Trophoblast cell (in vitro differentiated cells and primary cell): ENCODE data around the gene SLC39A5. TPM values are rescaled to one million over a fixed set of nuclear protein-coding genes. Genes with fewer than 3 reads are reported as not detected.

ENCODE experiments used
- DNase-seq, 2 donors: peaks; one replicate each; pipeline ENCODE4 v3.0.0-alpha.2; 2016
- H2AFZ ChIP-seq: 2 replicates; pipeline ENCODE4 v1.6.1; 2013; ENCODE audit warnings: low read length, moderate library complexity, mild to moderate bottlenecking; ENCODE audit not compliant: insufficient read depth, poor library complexity
- H2AK5ac ChIP-seq: 2 replicates; pipeline ENCODE4 v1.6.1; 2013; ENCODE audit warnings: mild to moderate bottlenecking, low read length
- H2BK120ac ChIP-seq: 2 replicates; pipeline ENCODE4 v1.6.1; 2013; ENCODE audit warnings: low read length, mild to moderate bottlenecking, moderate library complexity; ENCODE audit not compliant: insufficient read depth, poor library complexity
- H2BK12ac ChIP-seq: 2 replicates; pipeline ENCODE4 v1.6.1; 2013; ENCODE audit warnings: mild to moderate bottlenecking, low read length, moderate library complexity
- H2BK5ac ChIP-seq: 2 replicates; pipeline ENCODE4 v1.6.1; 2013; ENCODE audit warnings: low read length, low read depth, moderate library complexity, mild to moderate bottlenecking; ENCODE audit not compliant: poor library complexity
- H3K14ac ChIP-seq: 2 replicates; pipeline ENCODE4 v1.6.1; 2013; ENCODE audit warnings: mild to moderate bottlenecking, low read length
- H3K18ac ChIP-seq: 2 replicates; pipeline ENCODE4 v1.6.1; 2013; ENCODE audit warnings: mild to moderate bottlenecking, low read length
- H3K23ac ChIP-seq: 2 replicates; pipeline ENCODE4 v1.6.1; 2013; ENCODE audit warnings: low read length
- H3K27ac ChIP-seq: 2 replicates; pipeline ENCODE4 v1.5.1; 2013; ENCODE audit warnings: low read depth, mild to moderate bottlenecking, inconsistent platforms, low read length, moderate library complexity
- H3K27me3 ChIP-seq: 2 replicates; pipeline ENCODE4 v1.6.1; 2013; ENCODE audit warnings: inconsistent platforms, mild to moderate bottlenecking, low read length, moderate library complexity; ENCODE audit not compliant: insufficient read depth
- H3K36me3 ChIP-seq, 2 experiments: 1 replicate in 1 of 2; 2 replicates in 1 of 2; pipeline ENCODE4 v1.6.1; 2013; ENCODE audit warnings: low read length in 2 of 2, mild to moderate bottlenecking in 2 of 2, moderate library complexity in 1 of 2; ENCODE audit not compliant: insufficient read depth in 2 of 2, control insufficient read depth in 1 of 2
- H3K4ac ChIP-seq: 2 replicates; pipeline ENCODE4 v1.6.1; 2013; ENCODE audit warnings: low read depth, mild to moderate bottlenecking, low read length, moderate library complexity
- H3K4me1 ChIP-seq, 2 experiments: 1 replicate in 1 of 2; 2 replicates in 1 of 2; pipeline ENCODE4 v1.6.1; 2013; ENCODE audit warnings: low read length in 2 of 2, mild to moderate bottlenecking in 2 of 2, moderate library complexity in 1 of 2; ENCODE audit not compliant: insufficient read depth in 2 of 2, control insufficient read depth in 1 of 2
- H3K4me2 ChIP-seq: 2 replicates; pipeline ENCODE4 v1.6.1; 2013; ENCODE audit warnings: inconsistent platforms, mild to moderate bottlenecking, low read length, moderate library complexity
- H3K4me3 ChIP-seq: 2 replicates; pipeline ENCODE4 v1.5.1; 2013; ENCODE audit warnings: mild to moderate bottlenecking, low read depth, low read length, inconsistent platforms
- H3K79me1 ChIP-seq: one replicate; pipeline ENCODE4 v1.6.1; 2013; ENCODE audit warnings: low read length
- H3K79me2 ChIP-seq: 2 replicates; pipeline ENCODE4 v1.6.1; 2013; ENCODE audit warnings: low read length, mild to moderate bottlenecking; ENCODE audit not compliant: control insufficient read depth, insufficient read depth, poor library complexity
- H3K9ac ChIP-seq: 2 replicates; pipeline ENCODE4 v1.6.1; 2013; ENCODE audit warnings: mild to moderate bottlenecking, low read length
- H3K9me3 ChIP-seq: 2 replicates; pipeline ENCODE4 v1.6.1; 2013; ENCODE audit warnings: low read depth, mild to moderate bottlenecking, control low read depth, inconsistent platforms, low read length; ENCODE audit not compliant: insufficient read depth
- H4K12ac ChIP-seq: 2 replicates; pipeline ENCODE4 v1.6.1; 2013; ENCODE audit warnings: low read depth, mild to moderate bottlenecking, low read length, moderate library complexity
- H4K8ac ChIP-seq: 2 replicates; pipeline ENCODE4 v1.6.1; 2013; ENCODE audit warnings: low read depth, mild to moderate bottlenecking, low read length, moderate library complexity
- H4K91ac ChIP-seq: one replicate; pipeline ENCODE4 v1.6.1; 2013; ENCODE audit warnings: low read depth, mild to moderate bottlenecking, low read length, moderate library complexity
- WGBS: extraction: QIAGEN DNeasy Blood & Tissue Kit; methylation state at CpG from one replicate; pipeline ENCODE4 v1.1.7; 2013; ENCODE audit warnings: missing lambda C conversion rate; ENCODE audit not compliant: insufficient read length, insufficient coverage; ENCODE audit errors: extremely low coverage; 5-methylcytosine and 5-hydroxymethylcytosine counted together
- polyA plus RNA-seq: library from polyadenylated mRNA; stranded (reverse); fragments of 200-250 nt; gene quantifications from 2 replicates; pipeline ENCODE4 v1.2.3, GENCODE V29; 2013

SLC39A5 gene, protein sequence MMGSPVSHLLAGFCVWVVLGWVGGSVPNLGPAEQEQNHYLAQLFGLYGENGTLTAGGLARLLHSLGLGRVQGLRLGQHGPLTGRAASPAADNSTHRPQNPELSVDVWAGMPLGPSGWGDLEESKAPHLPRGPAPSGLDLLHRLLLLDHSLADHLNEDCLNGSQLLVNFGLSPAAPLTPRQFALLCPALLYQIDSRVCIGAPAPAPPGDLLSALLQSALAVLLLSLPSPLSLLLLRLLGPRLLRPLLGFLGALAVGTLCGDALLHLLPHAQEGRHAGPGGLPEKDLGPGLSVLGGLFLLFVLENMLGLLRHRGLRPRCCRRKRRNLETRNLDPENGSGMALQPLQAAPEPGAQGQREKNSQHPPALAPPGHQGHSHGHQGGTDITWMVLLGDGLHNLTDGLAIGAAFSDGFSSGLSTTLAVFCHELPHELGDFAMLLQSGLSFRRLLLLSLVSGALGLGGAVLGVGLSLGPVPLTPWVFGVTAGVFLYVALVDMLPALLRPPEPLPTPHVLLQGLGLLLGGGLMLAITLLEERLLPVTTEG
- polyA plus RNA-seq = 0.08 TPM in 1 of 2 replicates, not detected in the other

DNA sequence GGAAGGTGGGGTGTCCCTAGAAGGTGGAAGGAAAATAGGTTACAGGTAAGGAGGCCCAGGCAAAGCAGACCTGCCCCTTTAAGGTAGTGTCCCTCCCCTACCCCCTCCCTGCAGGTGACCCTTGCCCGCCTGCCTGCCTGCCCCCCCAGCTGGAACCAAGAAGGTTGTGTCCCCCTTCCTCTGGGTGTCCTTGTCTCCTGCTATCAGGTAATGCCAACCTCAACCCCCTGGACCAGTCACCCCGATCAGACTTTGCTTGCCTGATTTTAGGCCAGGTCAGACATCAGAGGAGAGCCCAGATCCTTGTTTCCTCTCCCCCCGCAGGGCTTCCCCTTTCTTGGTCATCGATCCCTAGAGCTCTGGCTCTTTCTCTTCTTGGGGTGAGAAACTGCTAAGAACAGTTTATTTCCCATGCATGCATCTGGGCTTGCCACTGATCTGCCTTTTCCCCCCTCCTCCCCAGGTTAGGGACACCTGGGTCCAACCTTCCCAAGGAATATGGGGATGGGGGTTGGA, at the start of gene SLC39A5:
TSS of gene SLC39A5 (plus strand) at position 136 of the 516 bp plus-strand sequence. CDS start 1,224 bp downstream, outside the sequence.
- DNase-seq = no peak
- no peaks in the 10 kb centered on the region for H3K27me3 ChIP-seq
- no peak within 1 kb of the TSS for H3K9ac ChIP-seq
- H3K4me2 ChIP-seq = no peak within 1 kb of the TSS
- H4K12ac ChIP-seq = no peak within 1 kb of the TSS
- H2BK12ac ChIP-seq = no peak within 1 kb of the TSS
- H3K14ac ChIP-seq = no peak within 1 kb of the TSS
- no peaks in the 10 kb centered on the region for H3K79me1 ChIP-seq
- no peak within 1 kb of the TSS for H4K8ac ChIP-seq
- no peak within 1 kb of the TSS for H3K4me3 ChIP-seq
- no peak within 1 kb of the TSS for H3K27ac ChIP-seq
- no peak within 1 kb of the TSS for H3K18ac ChIP-seq
- H3K79me2 ChIP-seq = no peaks in the 10 kb centered on the region
- H3K4ac ChIP-seq = no peak within 1 kb of the TSS
- peaks cover 0 to 2% of the 10 kb centered on the region in 2 experiments for H3K36me3 ChIP-seq
- H2BK120ac ChIP-seq = no peak within 1 kb of the TSS
- no peak within 1 kb of the TSS for H3K23ac ChIP-seq
- H2BK5ac ChIP-seq = no peak within 1 kb of the TSS
- H3K4me1 ChIP-seq = no peaks in the 10 kb centered on the region
- no CpG with 5 or more reads among the region's 4 CpGs for WGBS
- no peak within 1 kb of the TSS for H2AK5ac ChIP-seq
- no peak within 1 kb of the TSS for H2AFZ ChIP-seq
- no peak within 1 kb of the TSS for H4K91ac ChIP-seq
- H3K9me3 ChIP-seq = no peaks in the 10 kb centered on the region

DNA sequence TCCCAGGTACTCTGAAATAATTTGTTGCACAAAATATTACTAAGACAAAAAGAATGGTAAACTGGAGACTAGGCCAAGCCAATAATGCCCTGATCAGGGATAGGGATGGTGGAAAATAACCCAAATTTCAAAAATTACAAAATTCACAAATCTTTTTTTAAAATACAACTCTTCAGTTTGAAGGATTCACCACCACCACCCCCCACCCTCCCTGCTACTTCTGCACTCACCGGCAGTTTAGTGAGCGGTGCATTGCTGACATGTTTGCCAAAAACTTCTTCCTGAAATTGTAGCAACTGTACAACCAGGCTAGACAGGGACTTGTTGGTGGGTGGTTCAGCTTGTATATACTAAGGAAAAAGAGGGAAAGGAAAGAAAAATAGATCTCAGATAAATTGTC, 42.9 kb upstream of the SLC39A5 start:
- H3K9me3 ChIP-seq = no peaks in the 10 kb centered on the region
- no peak overlapping the region for H3K27ac ChIP-seq
- no CpG with 5 or more reads among the region's 2 CpGs for WGBS
- no peak overlapping the region for H3K18ac ChIP-seq
- H3K4ac ChIP-seq = no peak overlapping the region
- H4K12ac ChIP-seq = no peak overlapping the region
- no peak overlapping the region for H2AK5ac ChIP-seq
- H3K36me3 ChIP-seq = peaks cover 14 to 20% of the 10 kb centered on the region in 2 experiments
- H2AFZ ChIP-seq = no peak overlapping the region
- H3K4me2 ChIP-seq = no peak overlapping the region
- DNase-seq = no peak
- peaks cover 0 to 8% of the 10 kb centered on the region in 2 experiments for H3K4me1 ChIP-seq
- H3K27me3 ChIP-seq = no peaks in the 10 kb centered on the region
- H3K23ac ChIP-seq = no peak overlapping the region
- H3K79me2 ChIP-seq = peaks cover 8% of the 10 kb centered on the region
- no peak overlapping the region for H3K14ac ChIP-seq
- no peak overlapping the region for H3K4me3 ChIP-seq
- no peak overlapping the region for H4K8ac ChIP-seq
- no peak overlapping the region for H3K9ac ChIP-seq
- no peak overlapping the region for H2BK5ac ChIP-seq
- H2BK120ac ChIP-seq = no peak overlapping the region
- H2BK12ac ChIP-seq = no peak overlapping the region
- H3K79me1 ChIP-seq = peaks cover 10% of the 10 kb centered on the region
- H4K91ac ChIP-seq = no peak overlapping the region

DNA sequence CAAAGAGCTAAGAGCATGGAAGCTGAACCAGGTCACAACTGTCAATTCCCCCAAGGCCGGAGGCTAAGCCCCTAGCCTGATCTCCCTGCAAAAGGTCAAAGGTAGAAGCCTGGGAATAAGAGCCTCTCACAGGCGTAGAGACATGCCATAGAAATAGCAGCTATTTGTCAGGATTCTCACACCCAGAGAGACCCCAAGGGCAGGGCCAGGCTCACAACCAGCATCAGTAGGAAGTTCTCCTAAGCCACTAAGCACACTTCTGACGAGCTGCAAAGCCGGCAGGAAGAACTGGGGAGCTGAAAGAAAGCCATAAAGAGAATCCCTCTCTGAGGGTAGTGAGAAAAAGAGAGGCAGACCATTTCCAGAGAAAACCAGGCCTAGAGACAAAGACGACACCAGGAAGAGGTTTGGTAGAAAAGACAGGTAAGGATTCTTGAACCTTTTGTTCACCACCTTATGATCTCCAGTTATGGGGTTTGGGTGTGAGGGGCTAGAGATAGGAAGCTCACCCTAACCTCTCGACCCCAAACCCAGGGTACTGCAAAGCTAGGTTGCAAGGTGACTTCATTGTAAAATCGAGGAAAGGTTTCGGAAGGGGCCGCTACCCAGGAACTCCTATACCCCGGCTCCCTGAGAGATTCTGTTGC, 41.6 kb upstream of the SLC39A5 start:
- peaks cover 0 to 8% of the 10 kb centered on the region in 2 experiments for H3K4me1 ChIP-seq
- peaks cover 8% of the 10 kb centered on the region for H3K79me2 ChIP-seq
- H3K18ac ChIP-seq = no peak overlapping the region
- H3K23ac ChIP-seq = no peak overlapping the region
- H4K12ac ChIP-seq = peak overlapping the region; percentile 86
- no peak overlapping the region for H4K91ac ChIP-seq
- H3K14ac ChIP-seq = peak overlapping the region; percentile 84
- DNase-seq = peak in 1 of 2 donors; percentile 16
- peak overlapping the region; percentile 79 for H3K4me2 ChIP-seq
- peaks cover 10% of the 10 kb centered on the region for H3K79me1 ChIP-seq
- H2BK12ac ChIP-seq = no peak overlapping the region
- peak overlapping the region; percentile 87 for H3K4me3 ChIP-seq
- no peak overlapping the region for H2BK120ac ChIP-seq
- H2AFZ ChIP-seq = no peak overlapping the region
- H3K9ac ChIP-seq = peak overlapping the region; percentile 49
- H3K36me3 ChIP-seq = peaks cover 11 to 20% of the 10 kb centered on the region in 2 experiments
- no peak overlapping the region for H2AK5ac ChIP-seq
- H3K4ac ChIP-seq = peak overlapping the region; percentile 9
- no peaks in the 10 kb centered on the region for H3K27me3 ChIP-seq
- H3K9me3 ChIP-seq = no peaks in the 10 kb centered on the region
- H2BK5ac ChIP-seq = no peak overlapping the region
- no CpG with 5 or more reads among the region's 10 CpGs for WGBS
- no peak overlapping the region for H3K27ac ChIP-seq
- H4K8ac ChIP-seq = no peak overlapping the region

DNA sequence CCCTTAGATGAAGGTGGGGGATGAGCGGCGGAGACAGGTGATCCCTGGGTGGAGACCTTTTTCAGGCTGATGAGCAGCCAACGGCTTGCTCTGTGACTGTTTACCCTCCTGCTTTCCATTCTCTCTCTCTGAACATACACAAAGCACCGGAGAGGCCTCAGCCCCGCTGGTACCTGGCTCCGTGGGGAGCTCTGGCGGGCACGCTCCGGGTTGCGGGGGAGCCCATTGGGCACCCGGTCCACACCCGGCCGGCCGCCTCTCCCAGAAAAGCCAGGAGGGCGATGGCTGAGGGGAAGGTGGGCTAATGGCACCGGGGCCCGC, 41.1 kb upstream of the SLC39A5 start:
- Histone ChIP-seq H3K4ac (peak overlapping the region; percentile 9), H3K27me3 (no peaks in the 10 kb centered on the region), H3K36me3 (peaks cover 10 to 17% of the 10 kb centered on the region in 2 experiments), H3K18ac (peak overlapping the region; percentile 90), H4K91ac (peak overlapping the region; percentile 83), H3K4me3 (peak overlapping the region; percentile 87), H3K79me2 (peaks cover 8% of the 10 kb centered on the region), H4K12ac (peak overlapping the region; percentile 86), H4K8ac (peak overlapping the region; percentile 78), H3K4me1 (peaks cover 0 to 8% of the 10 kb centered on the region in 2 experiments), H2AFZ (peak overlapping the region; percentile 71), H3K14ac (peak overlapping the region; percentile 84), H3K27ac (no peak overlapping the region), H2BK12ac (no peak overlapping the region), H3K9ac (peak overlapping the region; percentile 49), H3K4me2 (peak overlapping the region; percentile 79), H3K79me1 (peaks cover 10% of the 10 kb centered on the region), H3K23ac (no peak overlapping the region), H2BK5ac (peak overlapping the region; percentile 61), H3K9me3 (no peaks in the 10 kb centered on the region), H2BK120ac (peak overlapping the region; percentile 77), H2AK5ac (peak overlapping the region; percentile 81)
- DNase-seq = no peak
- no CpG with 5 or more reads among the region's 17 CpGs for WGBS
